H9 (cell line): ENCODE results near the gene TMEM250. TPM values are rescaled to one million over a fixed set of nuclear protein-coding genes. Genes with fewer than 3 reads are reported as not detected.

Experiments
- DNase-seq: peaks from one replicate; pipeline ENCODE4 v3.0.0-alpha.2; 2017
- H2AFZ ChIP-seq: one replicate; pipeline ENCODE4 v1.6.1; 2013; ENCODE audit warnings: mild to moderate bottlenecking, low read length, control low read depth, moderate library complexity
- H2AK5ac ChIP-seq: 2 replicates; pipeline ENCODE4 v1.6.1; 2013; ENCODE audit warnings: low read length, control low read depth, mixed read lengths; ENCODE audit not compliant: insufficient read length
- H2BK120ac ChIP-seq: one replicate; pipeline ENCODE4 v1.6.1; 2013; ENCODE audit warnings: low read depth, mild to moderate bottlenecking, low read length, control low read depth, inconsistent platforms; ENCODE audit not compliant: poor library complexity, severe bottlenecking
- H2BK12ac ChIP-seq: 2 replicates; pipeline ENCODE4 v1.6.1; 2013; ENCODE audit warnings: low read length, control low read depth, mixed read lengths, low read depth; ENCODE audit not compliant: insufficient read length
- H2BK15ac ChIP-seq: 2 replicates; pipeline ENCODE4 v1.6.1; 2013; ENCODE audit warnings: low read depth, low read length, control low read depth
- H2BK20ac ChIP-seq: one replicate; pipeline ENCODE4 v1.6.1; 2013; ENCODE audit warnings: low read depth, mild to moderate bottlenecking, low read length, control low read depth, inconsistent platforms; ENCODE audit not compliant: poor library complexity, severe bottlenecking
- H2BK5ac ChIP-seq: 2 replicates; pipeline ENCODE4 v1.6.1; 2013; ENCODE audit warnings: low read length, control low read depth, mixed read lengths; ENCODE audit not compliant: insufficient read length
- H3K14ac ChIP-seq: 2 replicates; pipeline ENCODE4 v1.6.1; 2013; ENCODE audit warnings: low read length, control low read depth; ENCODE audit not compliant: insufficient read depth
- H3K18ac ChIP-seq: 2 replicates; pipeline ENCODE4 v1.6.1; 2013; ENCODE audit warnings: low read depth, mild to moderate bottlenecking, mixed read lengths, low read length, control low read depth; ENCODE audit not compliant: insufficient read length
- H3K23ac ChIP-seq: 2 replicates; pipeline ENCODE4 v1.6.1; 2013; ENCODE audit warnings: low read length, control low read depth, mixed read lengths, low read depth; ENCODE audit not compliant: insufficient read length
- H3K23me2 ChIP-seq: 2 replicates; pipeline ENCODE4 v1.6.1; 2013; ENCODE audit warnings: low read depth, mild to moderate bottlenecking, mixed read lengths, low read length, control low read depth; ENCODE audit not compliant: insufficient read length, poor library complexity, severe bottlenecking
- H3K27ac ChIP-seq: 2 replicates; pipeline ENCODE4 v1.5.1; 2013; ENCODE audit warnings: low read length, control low read depth, mixed read lengths, low read depth; ENCODE audit not compliant: insufficient read length
- H3K27me3 ChIP-seq: 2 replicates; pipeline ENCODE4 v1.6.1; 2013; ENCODE audit warnings: low read length, control low read depth, inconsistent platforms; ENCODE audit not compliant: insufficient read depth
- H3K4ac ChIP-seq: 2 replicates; pipeline ENCODE4 v1.6.1; 2013; ENCODE audit warnings: low read depth, mild to moderate bottlenecking, control low read depth, inconsistent platforms, low read length, moderate library complexity
- H3K4me1 ChIP-seq: 2 replicates; pipeline ENCODE4 v1.6.1; 2013; ENCODE audit warnings: low read length, control low read depth, inconsistent platforms; ENCODE audit not compliant: insufficient read depth
- H3K4me2 ChIP-seq: 2 replicates; pipeline ENCODE4 v1.6.1; 2013; ENCODE audit warnings: low read length, control low read depth, mixed read lengths; ENCODE audit not compliant: insufficient read length, insufficient read depth
- H3K56ac ChIP-seq: 2 replicates; pipeline ENCODE4 v1.6.1; 2013; ENCODE audit warnings: low read depth, mild to moderate bottlenecking, mixed read lengths, low read length, control low read depth; ENCODE audit not compliant: insufficient read length
- H3K79me1 ChIP-seq: 2 replicates; pipeline ENCODE4 v1.6.1; 2013; ENCODE audit warnings: low read depth, mild to moderate bottlenecking, moderate library complexity, low read length, control low read depth, inconsistent platforms; ENCODE audit not compliant: insufficient read depth, poor library complexity, severe bottlenecking
- H3K79me2 ChIP-seq: 2 replicates; pipeline ENCODE4 v1.6.1; 2013; ENCODE audit warnings: low read length, control low read depth, inconsistent platforms; ENCODE audit not compliant: insufficient read depth
- H3K9ac ChIP-seq: 2 replicates; pipeline ENCODE4 v1.6.1; 2013; ENCODE audit warnings: low read length, control low read depth, mixed read lengths; ENCODE audit not compliant: insufficient read length; ENCODE audit errors: extremely low read depth
- H3K9me3 ChIP-seq: one replicate; pipeline ENCODE4 v1.6.1; 2013; ENCODE audit warnings: low read depth, low read length, inconsistent platforms; ENCODE audit not compliant: control insufficient read depth
- H3T11ph ChIP-seq: one replicate; pipeline ENCODE4 v1.6.1; 2013; ENCODE audit warnings: mild to moderate bottlenecking, low read length, control low read depth, inconsistent platforms
- H4K20me1 ChIP-seq: one replicate; pipeline ENCODE4 v1.6.1; 2013; ENCODE audit not compliant: control insufficient read depth, insufficient read length, insufficient read depth
- H4K5ac ChIP-seq: 2 replicates; pipeline ENCODE4 v1.6.1; 2013; ENCODE audit warnings: low read depth, mild to moderate bottlenecking, mixed read lengths, low read length, control low read depth; ENCODE audit not compliant: insufficient read length
- H4K8ac ChIP-seq: replicated peaks from 2 replicates; pipeline ENCODE4 v1.6.1; 2013; ENCODE audit warnings: low read length, control low read depth, mixed read lengths, low read depth; ENCODE audit not compliant: insufficient read length
- H4K91ac ChIP-seq: 2 replicates; pipeline ENCODE4 v1.6.1; 2013; ENCODE audit warnings: low read depth, mild to moderate bottlenecking, moderate library complexity, mixed read lengths, low read length, control low read depth; ENCODE audit not compliant: insufficient read length
- H3K27ac Mint-ChIP-seq, 3 experiments: 2 replicates in 2 of 3; 3 replicates in 1 of 3; pipeline ENCODE4 v1.8.0; 2020 to 2021; ENCODE audit warnings: mixed read lengths in 3 of 3, mild to moderate bottlenecking in 1 of 3, moderate library complexity in 1 of 3
- H3K27me3 Mint-ChIP-seq: 2 replicates; pipeline ENCODE4 v1.8.0; 2021; ENCODE audit warnings: low read depth, mild to moderate bottlenecking, moderate library complexity, mixed read lengths
- H3K36me3 Mint-ChIP-seq, 3 experiments: 2 replicates in 2 of 3; 3 replicates in 1 of 3; pipeline ENCODE4 v1.8.0; 2020 to 2021; ENCODE audit warnings: low read depth in 3 of 3, mixed read lengths in 3 of 3; ENCODE audit not compliant: insufficient read depth in 1 of 3
- H3K4me1 Mint-ChIP-seq, 2 experiments: 2 replicates each; pipeline ENCODE4 v1.8.0; 2020; ENCODE audit warnings: mixed read lengths in 2 of 2
- H3K4me3 Mint-ChIP-seq, 2 experiments: 2 replicates in 1 of 2; 3 replicates in 1 of 2; pipeline ENCODE4 v1.8.0; 2020 to 2021; ENCODE audit warnings: mild to moderate bottlenecking in 2 of 2, mixed read lengths in 2 of 2, moderate library complexity in 1 of 2
- H3K9me3 Mint-ChIP-seq, 2 experiments: 2 replicates in 1 of 2; 3 replicates in 1 of 2; pipeline ENCODE4 v1.8.0; 2020; ENCODE audit warnings: mild to moderate bottlenecking in 2 of 2, mixed read lengths in 2 of 2, moderate library complexity in 1 of 2
- WGBS: extraction: QIAGEN DNeasy Blood & Tissue Kit; methylation state at CpG from one replicate; pipeline ENCODE4 v1.1.7; 2013; ENCODE audit warnings: missing lambda C conversion rate, low lambda C conversion rate, mixed read lengths; ENCODE audit not compliant: insufficient read length; ENCODE audit errors: extremely low coverage; 5-methylcytosine and 5-hydroxymethylcytosine counted together
- total RNA-seq: library from RNA; stranded (reverse); gene quantifications from 2 replicates; pipeline ENCODE4 v1.2.1, GENCODE V29; 2021
- TF ChIP-seq, protein P1 (sequence below): fragments of 200-600 bp; sonication (generic); conservative IDR thresholded peaks from 3 replicates; pipeline ENCODE4 v1.8.0; 2021; ENCODE audit warnings: antibody characterized with exemption, mild to moderate bottlenecking

The TMEM250 gene
- total RNA-seq, 1 experiment from 2014 or later: 48.1 TPM

DNA sequence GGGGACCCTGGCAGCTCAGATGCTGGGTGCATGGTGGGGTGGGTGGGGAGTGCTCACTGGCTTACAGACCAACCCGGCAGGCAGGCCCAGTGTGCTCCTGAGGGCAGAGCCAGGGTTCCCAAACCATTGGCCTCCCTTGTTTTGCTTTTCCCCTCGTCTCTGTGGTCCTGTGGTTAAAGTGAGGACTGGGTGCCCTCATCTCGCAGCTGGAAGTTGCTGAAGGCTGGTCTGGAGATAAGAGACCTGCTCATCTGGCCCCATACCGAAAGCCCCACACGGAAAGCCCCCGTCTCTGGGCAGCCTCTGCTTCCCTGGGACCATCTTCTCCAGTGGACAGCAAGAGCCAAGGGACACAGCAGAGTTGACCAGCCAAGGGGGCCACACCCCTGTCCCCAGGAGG lies 13.8 kb downstream of the TMEM250 start:
- Histone ChIP-seq H3T11ph (no peak overlapping the region), H3K56ac (no peak overlapping the region), H2BK5ac (no peak overlapping the region), H2BK120ac (no peak overlapping the region), H3K23ac (no peak overlapping the region), H3K79me2 (no peaks in the 10 kb centered on the region), H3K9ac (no peak overlapping the region), H2AFZ (no peak overlapping the region), H3K4me1 (peaks cover 6% of the 10 kb centered on the region; the same call in 1 of the 2 replicates), H4K5ac (no peak overlapping the region), H3K18ac (no peak overlapping the region), H2BK20ac (no peak overlapping the region), H2BK15ac (no peak overlapping the region), H3K9me3 (no peaks in the 10 kb centered on the region), H2AK5ac (no peak overlapping the region), H3K4ac (no peak overlapping the region), H3K27me3 (no peaks in the 10 kb centered on the region), H3K27ac (no peak overlapping the region), H3K79me1 (no peaks in the 10 kb centered on the region), H3K23me2 (no peaks in the 10 kb centered on the region), H4K20me1 (no peaks in the 10 kb centered on the region), H4K91ac (no peak overlapping the region), H4K8ac (no peak overlapping the region), H2BK12ac (no peak overlapping the region), H3K4me2 (no peak overlapping the region), H3K14ac (no peak overlapping the region; the same call in 1 of the 2 replicates)
- Mint-ChIP-seq H3K9me3 (no peaks in the 10 kb centered on the region), H3K36me3 (no peaks in the 10 kb centered on the region; a peak in 1 of 7 replicates), H3K4me3 (no peak overlapping the region), H3K27me3 (no peaks in the 10 kb centered on the region; the same call in 1 of the 2 replicates), H3K4me1 (peaks cover 46 to 56% of the 10 kb centered on the region in 2 experiments), H3K27ac (no peak overlapping the region)
- TF ChIP-seq, protein P1, sequence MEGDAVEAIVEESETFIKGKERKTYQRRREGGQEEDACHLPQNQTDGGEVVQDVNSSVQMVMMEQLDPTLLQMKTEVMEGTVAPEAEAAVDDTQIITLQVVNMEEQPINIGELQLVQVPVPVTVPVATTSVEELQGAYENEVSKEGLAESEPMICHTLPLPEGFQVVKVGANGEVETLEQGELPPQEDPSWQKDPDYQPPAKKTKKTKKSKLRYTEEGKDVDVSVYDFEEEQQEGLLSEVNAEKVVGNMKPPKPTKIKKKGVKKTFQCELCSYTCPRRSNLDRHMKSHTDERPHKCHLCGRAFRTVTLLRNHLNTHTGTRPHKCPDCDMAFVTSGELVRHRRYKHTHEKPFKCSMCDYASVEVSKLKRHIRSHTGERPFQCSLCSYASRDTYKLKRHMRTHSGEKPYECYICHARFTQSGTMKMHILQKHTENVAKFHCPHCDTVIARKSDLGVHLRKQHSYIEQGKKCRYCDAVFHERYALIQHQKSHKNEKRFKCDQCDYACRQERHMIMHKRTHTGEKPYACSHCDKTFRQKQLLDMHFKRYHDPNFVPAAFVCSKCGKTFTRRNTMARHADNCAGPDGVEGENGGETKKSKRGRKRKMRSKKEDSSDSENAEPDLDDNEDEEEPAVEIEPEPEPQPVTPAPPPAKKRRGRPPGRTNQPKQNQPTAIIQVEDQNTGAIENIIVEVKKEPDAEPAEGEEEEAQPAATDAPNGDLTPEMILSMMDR: no peak
- DNase-seq: no peak
- no CpG with 5 or more reads among the region's 6 CpGs for WGBS
